ENCODE measurements around the gene COG3. TPM values are rescaled to one million over a fixed set of nuclear protein-coding genes. Genes with fewer than 3 reads are reported as not detected.

The COG3 gene
- total RNA-seq, 4 donors from 2014 or later = 38.2 to 103 (median 58.5) TPM

- Histone ChIP-seq H3K9me3 (no peaks in the 10 kb centered on the region), H3K4me1 (no peaks in the 10 kb centered on the region), H3K36me3 (peaks cover 0 to 4% (median 1%) of the 10 kb centered on the region in 4 donors), H3K4me3 (no peak overlapping the region), H3K27ac (no peak overlapping the region), H3K27me3 (no peaks in the 10 kb centered on the region)
- 87 to 95% methylated on average over 4 to 6 of the region's 6 CpGs for WGBS, 2 donors (ENCODE audit: low coverage in 1 of 2)
- intact Hi-C loops (cut with DNase I; ENCODE audit: low total_unique reads) (no loop called here), in situ Hi-C loops (cut with MboI; ENCODE audit: low pct_ligation_motif_present in 1 of 4, low pct_unique_long_range_greater_than_20kb in 1 of 4, low sequenced_read_pairs in 3 of 4) (no loop called here)
- no peak for DNase-seq
- no peak for TF ChIP-seq CTCF (IDR thresholded peaks at IDR 0.05)
- no peak for TF ChIP-seq POLR2A (IDR thresholded peaks at IDR 0.05)
- TF ChIP-seq EP300 (IDR thresholded peaks at IDR 0.05; ENCODE audit: low read depth) = no peak
- TF ChIP-seq POLR2AphosphoS5 (IDR thresholded peaks at IDR 0.05) = no peak
Observed at GRCh38 chr13:45540195-45540594, 75.5 kb downstream of the COG3 start.

DNA sequence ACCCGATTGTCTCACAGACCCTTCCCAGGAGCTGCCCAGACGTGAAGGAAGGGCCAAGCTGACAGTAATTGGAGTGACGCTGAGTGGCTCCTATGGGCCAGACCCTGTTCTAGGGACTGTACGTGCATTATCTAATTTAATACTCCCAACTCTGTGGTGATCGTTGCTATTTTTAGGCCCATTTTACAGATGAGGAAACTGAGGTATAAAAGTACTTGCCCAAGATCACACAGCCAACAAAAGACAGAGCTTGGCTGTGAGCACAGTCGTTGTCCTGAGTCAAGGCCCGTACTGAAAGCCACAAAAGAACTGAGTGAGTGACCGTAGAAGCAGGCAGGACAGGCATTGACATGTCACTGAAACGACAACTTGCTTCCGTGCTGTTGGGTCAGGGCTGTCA lies 76.1 kb downstream of the COG3 start:
- H3K27me3 ChIP-seq = no peaks in the 10 kb centered on the region
- DNase-seq = no peak
- H3K4me3 ChIP-seq = no peak overlapping the region
- intact Hi-C loops (cut with DNase I; ENCODE audit: low total_unique reads) = no loop called here
- TF ChIP-seq EP300 (IDR thresholded peaks at IDR 0.05; ENCODE audit: low read depth) = no peak
- no peak for TF ChIP-seq POLR2AphosphoS5 (IDR thresholded peaks at IDR 0.05)
- TF ChIP-seq POLR2A (IDR thresholded peaks at IDR 0.05) = no peak
- TF ChIP-seq CTCF (IDR thresholded peaks at IDR 0.05) = no peak
- in situ Hi-C loops (cut with MboI; ENCODE audit: low pct_ligation_motif_present in 1 of 4, low pct_unique_long_range_greater_than_20kb in 1 of 4, low sequenced_read_pairs in 3 of 4) = no loop called here
- H3K27ac ChIP-seq = no peak overlapping the region
- WGBS, 2 donors (ENCODE audit: low coverage in 1 of 2) = 98 to 100% methylated on average over 4 to 10 of the region's 10 CpGs
- no peaks in the 10 kb centered on the region for H3K9me3 ChIP-seq
- no peaks in the 10 kb centered on the region for H3K36me3 ChIP-seq
- H3K4me1 ChIP-seq = no peaks in the 10 kb centered on the region

DNA sequence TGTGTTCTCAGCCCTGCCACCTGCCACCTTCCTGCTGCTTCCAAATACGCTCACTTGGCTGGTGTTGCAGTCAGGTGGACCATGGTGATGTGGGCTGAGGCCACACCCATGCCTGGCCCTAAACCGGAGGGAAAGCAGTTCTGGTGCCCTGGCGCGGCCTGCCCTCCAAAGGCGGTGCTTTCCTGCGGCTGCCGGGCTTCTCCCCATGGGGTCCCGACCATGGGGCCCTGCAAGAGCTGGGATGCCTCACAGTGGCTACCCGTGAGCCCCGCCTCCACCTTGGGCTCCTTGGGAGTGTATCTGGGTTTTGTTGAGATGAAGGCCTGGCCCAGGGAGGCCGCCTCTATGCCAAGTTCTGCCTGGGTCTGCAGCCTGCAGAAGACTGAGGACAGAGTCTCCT lies 77.1 kb downstream of the COG3 start:
- intact Hi-C loops (cut with DNase I; ENCODE audit: low total_unique reads) = no loop called here

DNA sequence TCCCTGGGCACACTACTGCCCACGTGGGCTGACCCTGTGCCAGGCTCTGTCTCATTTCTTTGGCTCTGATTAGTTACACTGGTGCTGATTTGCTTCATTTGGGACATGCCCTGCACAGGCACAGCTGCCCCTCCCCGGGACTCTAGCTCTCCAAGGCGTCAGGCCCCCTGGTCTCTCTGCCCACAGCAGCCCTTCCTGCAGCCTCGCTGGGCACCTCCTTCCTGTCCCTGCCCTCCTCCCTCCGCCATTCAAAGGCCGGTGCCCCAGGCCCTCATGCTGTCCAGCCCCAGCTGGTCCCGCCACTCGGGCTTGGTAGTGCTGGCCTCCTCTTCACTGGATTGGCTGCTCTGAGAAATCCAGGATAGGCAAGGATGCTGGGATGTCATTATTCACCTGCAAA lies 77.7 kb downstream of the COG3 start:
- Histone ChIP-seq H3K36me3 (no peaks in the 10 kb centered on the region), H3K4me1 (no peaks in the 10 kb centered on the region), H3K27me3 (peaks cover 2% of the 10 kb centered on the region), H3K27ac (no peak overlapping the region), H3K4me3 (no peak overlapping the region), H3K9me3 (no peaks in the 10 kb centered on the region)
- no peak for DNase-seq
- WGBS, 2 donors (ENCODE audit: low coverage in 1 of 2) = 69% methylated on average over 8 of the region's 8 CpGs; no CpG with 5 or more reads in 1 of the 2 donors
- intact Hi-C loops (cut with DNase I; ENCODE audit: low total_unique reads) (no loop called here), in situ Hi-C loops (cut with MboI; ENCODE audit: low pct_ligation_motif_present in 1 of 4, low pct_unique_long_range_greater_than_20kb in 1 of 4, low sequenced_read_pairs in 3 of 4) (no loop called here)
- TF ChIP-seq CTCF (IDR thresholded peaks at IDR 0.05) (no peak), EP300 (IDR thresholded peaks at IDR 0.05; ENCODE audit: low read depth) (no peak), POLR2AphosphoS5 (IDR thresholded peaks at IDR 0.05) (no peak), POLR2A (IDR thresholded peaks at IDR 0.05) (no peak)

More for the DNA sequence above, 77.1 kb downstream of the COG3 start:
- Histone ChIP-seq H3K27ac (no peak overlapping the region), H3K9me3 (no peaks in the 10 kb centered on the region), H3K4me1 (no peaks in the 10 kb centered on the region), H3K36me3 (no peaks in the 10 kb centered on the region), H3K27me3 (no peaks in the 10 kb centered on the region), H3K4me3 (no peak overlapping the region)
- in situ Hi-C loops (cut with MboI; ENCODE audit: low pct_ligation_motif_present in 1 of 4, low pct_unique_long_range_greater_than_20kb in 1 of 4, low sequenced_read_pairs in 3 of 4) = no loop called here
- DNase-seq = no peak
- TF ChIP-seq POLR2AphosphoS5 (IDR thresholded peaks at IDR 0.05) (no peak), CTCF (IDR thresholded peaks at IDR 0.05) (no peak), POLR2A (IDR thresholded peaks at IDR 0.05) (no peak), EP300 (IDR thresholded peaks at IDR 0.05; ENCODE audit: low read depth) (no peak)
- WGBS, 2 donors (ENCODE audit: low coverage in 1 of 2) = 83% methylated on average over 2 of the region's 11 CpGs; no CpG with 5 or more reads in 1 of the 2 donors

All from transverse colon (tissue), 4 donors.